Fibroblast of peridontal ligament (primary cell): Measurements from ENCODE around the gene TRDMT1.

Experiments
- DNase-seq: peaks from one replicate; pipeline ENCODE4 v3.0.0-alpha.2; 2010; ENCODE audit errors: extremely low read depth

Gene TRDMT1

DNA sequence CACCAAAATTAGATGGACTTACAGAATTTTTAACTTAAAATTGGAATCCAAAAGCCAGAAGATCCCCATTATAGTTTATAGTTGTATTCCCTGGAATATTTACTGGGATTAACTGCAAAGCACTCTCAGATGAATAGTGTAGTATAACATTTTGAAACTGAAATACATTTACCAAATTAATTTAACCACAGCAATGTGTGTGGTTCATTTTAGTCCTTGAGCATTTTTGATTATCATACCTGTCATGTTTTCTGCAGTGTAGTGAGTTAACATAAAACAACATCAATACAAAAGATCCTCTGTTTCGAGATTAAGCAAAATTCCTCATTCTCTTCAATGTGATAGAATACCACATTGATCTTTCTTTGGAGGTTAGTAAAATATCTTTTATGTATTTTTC lies 30.3 kb upstream of the TRDMT1 start:
- no peak for DNase-seq

- peak; percentile 77 for DNase-seq
Measured at GRCh38 chr10:17229967-17230682, 28.7 kb upstream of the TRDMT1 start.

GRCh38 chr10:17229717-17229966 lies 28.2 kb upstream of the TRDMT1 start:
- DNase-seq: peak; percentile 61

GRCh38 chr10:17229016-17229716 lies 27.7 kb upstream of the TRDMT1 start:
- peak; percentile 95 for DNase-seq

DNA sequence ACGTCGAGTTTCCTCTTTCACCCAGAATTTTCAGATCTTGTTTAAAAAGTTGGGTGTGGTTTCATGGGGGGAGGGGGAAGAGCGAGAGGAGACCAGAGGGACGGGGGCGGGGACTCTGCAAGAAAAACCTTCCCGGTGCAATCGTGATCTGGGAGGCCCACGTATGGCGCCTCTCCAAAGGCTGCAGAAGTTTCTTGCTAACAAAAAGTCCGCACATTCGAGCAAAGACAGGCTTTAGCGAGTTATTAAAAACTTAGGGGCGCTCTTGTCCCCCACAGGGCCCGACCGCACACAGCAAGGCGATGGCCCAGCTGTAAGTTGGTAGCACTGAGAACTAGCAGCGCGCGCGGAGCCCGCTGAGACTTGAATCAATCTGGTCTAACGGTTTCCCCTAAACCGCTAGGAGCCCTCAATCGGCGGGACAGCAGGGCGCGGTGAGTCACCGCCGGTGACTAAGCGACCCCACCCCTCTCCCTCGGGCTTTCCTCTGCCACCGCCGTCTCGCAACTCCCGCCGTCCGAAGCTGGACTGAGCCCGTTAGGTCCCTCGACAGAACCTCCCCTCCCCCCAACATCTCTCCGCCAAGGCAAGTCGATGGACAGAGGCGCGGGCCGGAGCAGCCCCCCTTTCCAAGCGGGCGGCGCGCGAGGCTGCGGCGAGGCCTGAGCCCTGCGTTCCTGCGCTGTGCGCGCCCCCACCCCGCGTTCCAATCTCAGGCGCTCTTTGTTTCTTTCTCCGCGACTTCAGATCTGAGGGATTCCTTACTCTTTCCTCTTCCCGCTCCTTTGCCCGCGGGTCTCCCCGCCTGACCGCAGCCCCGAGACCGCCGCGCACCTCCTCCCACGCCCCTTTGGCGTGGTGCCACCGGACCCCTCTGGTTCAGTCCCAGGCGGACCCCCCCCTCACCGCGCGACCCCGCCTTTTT lies 26.9 kb upstream of the TRDMT1 start, which contains the start of gene VIM:
VIM (plus strand) TSS at position 151 of the 925 bp plus-strand sequence. CDS start 1,182 bp downstream, outside the sequence.
- peak; percentile 91 for DNase-seq

DNA sequence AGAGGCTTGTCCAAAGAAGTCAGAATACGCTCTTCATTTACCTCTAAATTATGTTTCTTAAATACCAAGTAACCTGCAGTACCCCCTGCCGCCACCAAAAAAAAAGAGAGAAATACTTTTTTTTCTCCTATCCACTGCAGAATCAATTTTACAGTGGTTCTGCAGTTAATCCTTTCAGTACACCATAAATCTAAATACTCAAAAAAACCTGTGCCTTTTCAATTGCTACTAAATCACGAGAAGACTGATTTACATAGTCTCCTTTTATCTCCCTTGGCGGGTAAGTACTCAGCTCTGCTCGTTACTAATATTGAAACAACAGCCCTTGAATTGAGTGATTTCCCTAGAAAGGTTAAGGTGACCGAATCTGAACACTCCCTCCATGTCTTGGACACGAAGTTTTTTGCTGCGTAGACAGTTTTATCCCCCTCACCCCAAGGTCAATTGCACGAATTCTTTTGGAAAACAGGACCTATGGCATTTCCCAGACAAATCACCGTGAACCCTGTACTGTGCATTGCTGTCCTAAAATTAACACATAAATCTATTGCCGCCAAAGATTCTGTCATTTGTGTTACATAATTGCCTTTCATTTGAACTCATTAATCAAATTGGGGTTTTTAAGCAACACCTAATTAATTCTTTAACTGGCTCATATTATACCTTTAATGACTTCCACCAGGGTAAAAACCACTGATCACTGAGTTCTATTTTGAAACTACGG lies 26.1 kb upstream of the TRDMT1 start:
- DNase-seq: peak; percentile 70

DNA sequence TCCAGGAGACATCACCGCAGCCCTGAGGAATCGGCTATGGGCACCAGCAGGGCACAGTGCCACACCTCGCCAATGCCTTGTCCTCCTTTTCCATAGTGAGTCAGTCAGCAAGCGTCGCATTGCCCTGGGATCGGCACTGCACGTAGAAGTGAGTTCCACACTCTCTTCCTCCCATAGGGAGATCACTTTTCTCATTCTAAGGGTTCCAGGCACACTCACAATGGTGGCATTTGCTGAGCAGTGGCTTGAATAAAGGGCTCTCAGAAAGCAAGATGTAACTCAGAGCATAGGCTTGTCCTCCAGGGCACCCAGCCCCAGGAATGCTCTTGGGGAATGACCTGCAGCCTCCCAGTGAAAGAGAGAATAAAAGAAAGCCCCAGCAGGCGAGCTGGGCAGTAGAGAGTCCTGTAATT lies 25.4 kb upstream of the TRDMT1 start:
- DNase-seq: no peak

DNA sequence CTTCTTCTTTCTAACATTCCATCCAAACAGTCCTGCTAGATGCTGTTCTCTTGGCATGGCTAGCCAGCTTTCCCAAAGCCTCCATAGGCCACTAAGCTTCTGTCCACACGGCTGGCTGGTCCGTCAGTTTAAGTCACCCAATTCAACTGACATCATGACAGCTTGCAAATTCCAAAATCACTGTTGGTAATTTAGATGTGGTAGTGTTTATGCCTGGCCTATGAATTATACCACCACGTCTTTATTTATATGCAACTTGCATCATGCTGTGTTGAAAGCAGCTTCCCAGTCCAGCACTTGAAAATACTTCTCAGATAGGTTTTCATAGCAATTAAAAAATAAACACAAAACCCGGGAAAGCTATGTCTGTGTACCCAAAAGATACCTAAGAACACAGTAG lies 24.3 kb upstream of the TRDMT1 start:
- DNase-seq: peak; percentile 65

DNA sequence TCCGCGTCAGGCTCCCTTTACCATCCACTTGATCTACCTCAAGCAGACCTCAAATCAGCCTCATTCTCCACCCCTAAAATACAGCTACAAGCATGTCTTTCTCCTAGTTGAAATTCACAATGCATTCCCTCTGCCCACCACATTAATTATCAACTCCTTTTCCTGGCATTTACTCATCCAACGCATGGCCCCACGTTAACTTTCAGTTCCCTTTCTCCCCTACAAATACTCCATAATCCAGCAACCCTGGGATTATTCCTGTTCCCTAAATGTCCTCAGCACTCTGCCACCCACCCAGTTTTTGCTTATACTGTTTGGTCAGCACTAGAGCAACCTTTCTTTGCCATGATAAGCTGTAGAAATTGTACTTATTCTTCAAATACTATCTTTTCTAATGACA lies 20.9 kb upstream of the TRDMT1 start:
- DNase-seq: no peak

GRCh38 chr10:17220652-17221100 lies 19.2 kb upstream of the TRDMT1 start:
- DNase-seq: peak; percentile 77

DNA sequence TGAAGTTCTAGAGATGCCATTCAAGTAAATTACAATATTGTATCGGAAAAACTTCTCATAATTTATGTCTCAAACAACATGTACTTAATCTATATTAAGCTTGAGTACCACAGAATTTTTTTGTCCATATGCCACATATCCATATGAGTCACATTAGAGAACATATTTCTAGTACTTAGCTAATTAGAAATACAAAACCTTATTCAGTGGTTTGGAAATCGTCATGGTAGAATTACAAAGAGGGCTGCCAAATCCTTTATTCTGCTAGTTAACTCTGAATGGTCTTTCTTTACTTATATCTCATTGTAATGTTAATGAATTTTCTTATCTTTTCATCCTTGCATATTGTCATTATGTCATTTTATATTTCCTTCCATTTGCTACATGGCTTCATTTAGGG lies 17.6 kb upstream of the TRDMT1 start:
- DNase-seq: peak; percentile 93

DNA sequence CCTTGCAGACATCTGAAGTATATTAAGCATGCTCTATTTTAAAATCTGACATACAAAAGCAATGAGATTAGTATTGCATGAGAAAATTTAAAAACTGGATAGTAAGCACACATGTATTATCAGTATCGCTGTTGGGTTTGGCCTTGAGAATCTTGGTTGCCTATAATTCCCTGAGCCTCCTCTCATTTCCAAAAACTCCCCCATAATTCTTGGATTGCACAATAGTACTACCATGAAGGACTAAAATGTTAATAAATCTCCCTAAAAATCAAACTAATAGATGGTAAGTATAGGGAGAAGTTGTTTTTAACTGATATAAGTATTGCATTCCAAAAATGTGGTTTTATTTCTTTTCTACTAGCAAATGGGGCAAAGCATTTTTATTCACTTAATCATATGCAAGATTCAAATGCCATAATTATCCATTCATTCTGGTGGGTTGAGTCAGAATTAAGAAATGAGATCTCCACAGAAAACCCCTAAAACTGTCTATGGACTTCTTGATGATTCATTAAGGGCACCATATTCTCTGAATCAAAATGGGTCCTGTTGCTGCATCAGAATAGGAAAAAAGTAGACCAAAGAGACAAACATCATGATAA lies 16.3 kb upstream of the TRDMT1 start:
- DNase-seq: peak; percentile 95

GRCh38 chr10:17216901-17217395 lies 15.5 kb upstream of the TRDMT1 start:
- peak; percentile 56 for DNase-seq

- peak; percentile 98 for DNase-seq
Measured at GRCh38 chr10:17216217-17216900, 14.9 kb upstream of the TRDMT1 start.

- DNase-seq: no peak
Measured at GRCh38 chr10:17215782-17216122, 14.3 kb upstream of the TRDMT1 start.

GRCh38 chr10:17214971-17215781 lies 13.7 kb upstream of the TRDMT1 start:
- peak; percentile 99 for DNase-seq

GRCh38 chr10:17214526-17214925 lies 13.1 kb upstream of the TRDMT1 start:
- peak; percentile 81 for DNase-seq

- DNase-seq: peak; percentile 80
Measured at GRCh38 chr10:17213646-17214349, 12.3 kb upstream of the TRDMT1 start.

GRCh38 chr10:17212802-17213221 lies 11.3 kb upstream of the TRDMT1 start:
- DNase-seq: no peak
